Subcutaneous adipose tissue (tissue), 4 donors: ENCODE measurements around the gene MCHR1. TPM values are rescaled to one million over a fixed set of nuclear protein-coding genes. Genes with fewer than 3 reads are reported as not detected.

Experiments used
- total RNA-seq, 4 donors: library from RNA; depleted of rRNA; stranded (reverse); fragments of >200 nt; gene quantifications; one replicate each; pipeline ENCODE4 v1.1.0, GENCODE V29; 2016
- TF ChIP-seq, protein P1 (sequence below): fragments of 450-650 bp; IDR thresholded peaks from one replicate; pipeline ENCODE4 v1.5.1; 2016; ENCODE audit warnings: low read depth, mild to moderate bottlenecking, control low read depth, antibody characterized with exemption, moderate library complexity

Gene MCHR1, protein sequence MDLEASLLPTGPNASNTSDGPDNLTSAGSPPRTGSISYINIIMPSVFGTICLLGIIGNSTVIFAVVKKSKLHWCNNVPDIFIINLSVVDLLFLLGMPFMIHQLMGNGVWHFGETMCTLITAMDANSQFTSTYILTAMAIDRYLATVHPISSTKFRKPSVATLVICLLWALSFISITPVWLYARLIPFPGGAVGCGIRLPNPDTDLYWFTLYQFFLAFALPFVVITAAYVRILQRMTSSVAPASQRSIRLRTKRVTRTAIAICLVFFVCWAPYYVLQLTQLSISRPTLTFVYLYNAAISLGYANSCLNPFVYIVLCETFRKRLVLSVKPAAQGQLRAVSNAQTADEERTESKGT
- total RNA-seq = under 1 TPM in 2 of 4 donors, not detected in 2; 0.17 to 0.22 TPM

DNA sequence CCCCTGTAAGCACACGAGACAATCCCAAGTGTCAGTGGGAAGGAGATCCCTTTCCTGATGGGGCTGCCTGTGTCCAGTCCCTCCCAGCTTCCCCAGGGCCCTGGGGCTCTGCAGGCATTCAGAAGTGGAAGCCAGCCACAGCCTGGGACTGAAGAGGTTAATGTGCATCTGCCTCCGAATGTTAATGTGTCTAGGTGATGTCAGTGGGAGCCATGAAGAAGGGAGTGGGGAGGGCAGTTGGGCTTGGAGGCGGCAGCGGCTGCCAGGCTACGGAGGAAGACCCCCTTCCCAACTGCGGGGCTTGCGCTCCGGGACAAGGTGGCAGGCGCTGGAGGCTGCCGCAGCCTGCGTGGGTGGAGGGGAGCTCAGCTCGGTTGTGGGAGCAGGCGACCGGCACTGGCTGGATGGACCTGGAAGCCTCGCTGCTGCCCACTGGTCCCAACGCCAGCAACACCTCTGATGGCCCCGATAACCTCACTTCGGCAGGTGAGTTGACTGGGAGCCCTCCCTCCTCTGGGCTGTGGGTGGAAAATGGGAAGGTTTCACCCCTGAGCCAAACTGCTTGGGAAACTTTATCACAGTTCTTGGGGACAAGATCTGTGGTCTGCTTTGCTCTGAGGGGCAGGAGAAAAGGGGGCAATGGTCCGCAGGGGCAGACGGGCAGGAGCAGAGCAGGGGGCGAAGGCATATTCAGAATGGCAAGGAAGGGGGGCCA, at the start of gene MCHR1:
MCHR1 (plus strand) TSS at position 236 of the 715 bp plus-strand sequence; CDS start at position 405, 169 bp downstream.
- TF ChIP-seq, protein P1, sequence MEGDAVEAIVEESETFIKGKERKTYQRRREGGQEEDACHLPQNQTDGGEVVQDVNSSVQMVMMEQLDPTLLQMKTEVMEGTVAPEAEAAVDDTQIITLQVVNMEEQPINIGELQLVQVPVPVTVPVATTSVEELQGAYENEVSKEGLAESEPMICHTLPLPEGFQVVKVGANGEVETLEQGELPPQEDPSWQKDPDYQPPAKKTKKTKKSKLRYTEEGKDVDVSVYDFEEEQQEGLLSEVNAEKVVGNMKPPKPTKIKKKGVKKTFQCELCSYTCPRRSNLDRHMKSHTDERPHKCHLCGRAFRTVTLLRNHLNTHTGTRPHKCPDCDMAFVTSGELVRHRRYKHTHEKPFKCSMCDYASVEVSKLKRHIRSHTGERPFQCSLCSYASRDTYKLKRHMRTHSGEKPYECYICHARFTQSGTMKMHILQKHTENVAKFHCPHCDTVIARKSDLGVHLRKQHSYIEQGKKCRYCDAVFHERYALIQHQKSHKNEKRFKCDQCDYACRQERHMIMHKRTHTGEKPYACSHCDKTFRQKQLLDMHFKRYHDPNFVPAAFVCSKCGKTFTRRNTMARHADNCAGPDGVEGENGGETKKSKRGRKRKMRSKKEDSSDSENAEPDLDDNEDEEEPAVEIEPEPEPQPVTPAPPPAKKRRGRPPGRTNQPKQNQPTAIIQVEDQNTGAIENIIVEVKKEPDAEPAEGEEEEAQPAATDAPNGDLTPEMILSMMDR = no peak

DNA sequence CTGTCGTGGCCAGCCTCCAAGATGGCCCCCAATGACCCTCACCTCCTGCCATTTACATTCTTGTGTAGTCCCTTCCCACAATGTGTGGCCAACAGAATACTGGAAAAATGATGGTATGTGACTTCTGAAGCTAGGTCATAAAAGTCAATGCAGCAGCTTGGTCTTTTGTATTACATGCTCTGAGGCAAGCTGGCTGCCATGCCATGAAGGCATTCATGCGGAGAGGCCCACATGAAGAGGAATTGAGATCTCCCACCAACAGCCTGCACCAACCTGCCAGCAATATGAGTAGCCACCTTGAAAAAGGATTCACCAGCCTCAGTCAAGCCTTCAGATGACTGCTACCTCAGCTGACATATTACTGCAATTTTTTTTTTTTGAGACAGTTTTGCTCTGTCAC, 47.4 kb upstream of the MCHR1 start:
- TF ChIP-seq, protein P1 = no peak

DNA sequence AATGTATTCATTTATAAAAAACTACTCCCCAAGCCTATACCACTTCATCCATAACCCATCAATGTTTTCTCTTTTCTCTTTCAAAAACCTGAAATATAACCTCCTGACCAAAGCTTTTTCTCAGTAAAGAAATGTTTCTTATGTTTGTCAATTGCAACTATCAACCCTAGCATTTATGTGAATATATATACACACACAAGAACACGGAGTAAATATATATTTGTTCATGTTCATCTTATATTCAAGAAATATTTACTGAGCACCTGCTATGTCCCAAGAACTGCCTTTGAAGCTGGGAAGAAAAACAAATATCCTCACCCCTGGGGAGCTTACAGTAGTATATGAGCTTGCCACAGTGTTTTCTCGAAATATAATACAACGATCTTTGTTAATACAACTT, 46.2 kb upstream of the MCHR1 start:
- TF ChIP-seq, protein P1 = no peak

DNA sequence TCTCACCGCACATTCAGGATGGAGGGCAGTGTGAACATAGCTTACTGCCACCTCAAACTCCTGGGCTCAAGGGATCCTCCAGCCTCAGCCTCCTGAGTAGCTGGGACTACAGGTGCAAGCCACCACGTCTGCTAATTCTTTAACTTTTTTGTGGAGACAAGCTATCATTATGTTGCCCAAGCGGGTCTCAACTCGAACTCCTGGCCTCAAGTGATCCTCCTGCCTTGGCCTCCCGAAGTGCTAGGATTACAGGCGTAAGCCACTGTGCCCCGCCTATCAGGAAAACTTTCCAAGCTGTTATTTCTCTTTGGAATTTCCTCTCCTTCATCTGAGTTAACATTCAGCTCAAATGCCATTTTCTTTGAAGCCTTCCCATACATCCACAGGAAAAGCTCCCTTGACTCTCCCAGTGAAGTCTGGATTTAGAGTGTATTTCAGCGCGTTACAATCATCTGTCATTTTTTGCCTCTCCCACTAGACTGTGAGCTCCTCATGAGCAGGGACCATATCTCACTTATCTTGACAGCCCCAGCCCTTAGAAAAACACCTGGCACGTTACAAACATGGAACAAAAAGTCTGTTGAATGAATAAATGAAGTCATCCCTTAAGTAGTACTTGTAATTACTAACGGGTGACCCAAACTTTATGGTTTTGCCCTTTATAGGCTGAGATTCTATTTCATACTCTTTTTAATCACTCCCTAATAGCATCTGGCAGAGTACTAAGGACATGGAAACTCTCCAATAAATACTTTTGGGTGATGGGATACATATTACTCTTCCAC, 45.0 kb upstream of the MCHR1 start:
- TF ChIP-seq, protein P1 = no peak

DNA sequence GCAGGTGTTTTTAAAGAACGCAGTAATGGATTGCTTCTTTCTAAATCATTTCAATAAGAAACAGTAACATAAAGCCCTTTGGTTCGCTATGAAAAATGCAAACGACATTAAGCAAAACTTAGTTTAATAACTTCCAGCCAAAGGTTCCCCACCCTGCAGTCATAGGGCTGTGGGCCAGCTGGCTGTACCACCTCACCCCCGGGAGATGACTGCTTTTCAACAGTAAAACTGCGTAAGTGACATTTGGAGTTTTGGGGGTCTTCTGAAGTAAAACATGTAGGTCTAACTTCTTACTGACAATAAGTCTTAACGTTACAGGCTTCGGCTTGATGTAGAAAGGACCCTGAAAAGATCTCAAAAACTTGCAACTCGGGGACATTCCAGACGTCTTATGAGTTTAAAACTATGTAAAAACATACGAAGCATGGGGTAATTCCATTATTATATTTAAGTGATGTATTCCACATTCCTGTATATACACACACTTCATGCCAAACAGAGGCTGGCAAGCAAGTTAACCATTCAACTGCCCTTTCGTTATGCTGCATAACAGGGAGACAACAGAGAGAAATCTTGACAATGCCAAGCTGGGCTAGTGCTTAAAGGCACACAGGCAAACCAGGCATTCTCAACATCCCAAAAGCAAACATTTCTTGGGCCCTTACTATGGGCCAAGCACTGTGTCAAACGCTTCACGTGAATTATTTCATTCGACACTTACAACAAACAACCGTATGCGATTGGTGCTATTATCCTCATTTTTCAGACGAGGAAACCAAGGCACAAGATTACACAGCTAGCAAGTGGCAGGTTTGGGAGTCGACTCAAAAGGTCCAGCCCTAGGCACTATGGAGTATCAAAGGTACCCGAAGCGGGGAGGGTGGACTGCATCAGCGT, 44.0 kb upstream of the MCHR1 start:
- TF ChIP-seq, protein P1 = no peak

DNA sequence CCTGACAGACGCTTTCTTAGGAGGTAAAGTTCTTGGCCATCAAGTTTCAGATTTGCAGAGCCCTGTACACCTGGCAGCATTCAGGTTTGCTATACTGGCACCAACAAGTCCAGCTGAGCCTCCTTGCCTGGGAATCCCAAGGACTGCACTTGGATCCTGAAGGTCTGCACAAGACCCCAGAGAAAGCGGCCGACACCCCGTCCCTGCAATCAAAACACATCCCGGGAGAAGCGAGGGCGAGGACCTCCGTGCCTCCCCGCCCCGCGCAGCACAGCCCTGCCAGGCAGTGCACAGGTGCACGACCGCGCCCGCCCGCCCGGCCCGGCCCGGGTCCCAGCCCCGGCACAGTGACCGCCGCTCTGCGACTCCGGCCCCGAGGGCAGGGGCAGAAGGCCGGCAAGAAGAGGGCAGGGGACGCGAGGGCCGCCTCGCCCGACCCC, 43.3 kb upstream of the MCHR1 start:
- TF ChIP-seq, protein P1 = no peak
